NCI-H146 treated with DMSO at 0.1 percent for 48 hours (cell line): ENCODE data around the gene HYAL2.
"Not testable (repeated sequence)": the region's sequence is repeated elsewhere in the genome, so short reads cannot be mapped to it uniquely, and the experiment has no call there.

Source experiments
- DNase-seq: peaks from one replicate; lab custom pipeline; 2025; ENCODE audit not compliant: unreplicated experiment; lab: John Stamatoyannopoulos, UW

HYAL2 gene

DNA sequence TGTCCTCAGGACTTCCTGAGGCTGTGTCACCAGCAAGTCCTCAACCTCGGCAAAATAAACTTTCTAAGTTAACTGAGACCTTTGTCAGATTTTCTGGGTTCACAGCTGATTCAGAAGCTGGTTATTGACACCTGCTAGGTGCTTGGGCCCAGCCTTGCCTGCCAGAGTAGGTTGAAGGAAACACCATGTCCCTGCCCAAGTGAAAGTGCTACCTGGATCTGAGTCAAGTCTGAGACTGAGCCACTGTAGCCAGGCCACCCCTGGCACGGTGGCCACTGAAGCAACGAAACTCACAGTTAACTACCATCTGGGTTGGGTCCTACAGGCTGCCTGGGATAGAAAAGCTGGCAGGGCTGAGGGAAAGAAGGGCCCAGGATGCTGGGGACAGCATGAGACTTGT, 8.2 kb downstream of the HYAL2 start:
- DNase-seq: no peak

DNA sequence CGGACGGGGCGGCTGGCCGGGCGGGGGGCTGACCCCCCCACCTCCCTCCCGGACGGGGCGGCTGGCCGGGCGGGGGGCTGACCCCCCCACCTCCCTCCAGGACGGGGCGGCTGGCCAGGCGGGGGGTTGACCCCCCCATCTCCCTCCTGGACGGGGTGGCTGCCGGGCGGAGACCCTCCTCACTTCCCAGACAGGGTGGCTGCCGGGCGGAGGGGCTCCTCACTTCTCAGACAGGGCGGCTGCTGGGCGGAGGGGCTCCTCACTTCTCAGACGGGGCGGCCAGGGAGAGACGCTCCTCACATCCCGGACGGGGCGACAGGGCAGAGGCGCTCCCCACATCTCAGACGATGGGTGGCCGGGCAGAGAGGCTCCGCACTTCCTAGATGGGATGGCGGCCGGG, 10.5 kb downstream of the HYAL2 start:
- not testable (repeated sequence) for DNase-seq

DNA sequence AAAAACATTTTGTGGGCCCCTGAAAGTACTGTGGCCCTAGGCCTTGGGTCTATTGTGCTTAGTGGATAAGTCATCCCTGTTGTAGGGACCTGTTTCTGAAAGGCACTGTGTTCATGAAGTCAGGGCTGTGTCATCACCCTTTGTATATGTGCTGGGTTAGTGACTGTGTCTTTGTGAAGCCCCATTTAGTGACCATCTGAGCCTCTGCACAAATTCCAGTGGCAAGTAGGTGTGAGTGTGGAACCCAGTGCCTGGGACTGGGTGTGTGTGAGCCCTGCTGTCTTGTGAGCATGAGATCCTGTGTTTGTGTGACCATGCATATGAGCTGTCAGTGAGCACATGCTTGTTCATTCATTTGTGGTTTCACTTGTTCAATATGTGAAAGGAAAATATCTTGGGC, 17.9 kb downstream of the HYAL2 start:
- DNase-seq: no peak

GRCh38 chr3:50303013-50303815, 19.3 kb downstream of the HYAL2 start, which contains the start of gene HYAL1:
Gene HYAL1 (minus strand): TSS chr3:50303574. CDS start chr3:50302956, 618 bp downstream.
- no peak for DNase-seq

- DNase-seq: no peak
Measured at GRCh38 chr3:50302095-50303012, 20.2 kb downstream of the HYAL2 start.

- no peak for DNase-seq
Measured at GRCh38 chr3:50300681-50301254, 21.8 kb downstream of the HYAL2 start.

DNA sequence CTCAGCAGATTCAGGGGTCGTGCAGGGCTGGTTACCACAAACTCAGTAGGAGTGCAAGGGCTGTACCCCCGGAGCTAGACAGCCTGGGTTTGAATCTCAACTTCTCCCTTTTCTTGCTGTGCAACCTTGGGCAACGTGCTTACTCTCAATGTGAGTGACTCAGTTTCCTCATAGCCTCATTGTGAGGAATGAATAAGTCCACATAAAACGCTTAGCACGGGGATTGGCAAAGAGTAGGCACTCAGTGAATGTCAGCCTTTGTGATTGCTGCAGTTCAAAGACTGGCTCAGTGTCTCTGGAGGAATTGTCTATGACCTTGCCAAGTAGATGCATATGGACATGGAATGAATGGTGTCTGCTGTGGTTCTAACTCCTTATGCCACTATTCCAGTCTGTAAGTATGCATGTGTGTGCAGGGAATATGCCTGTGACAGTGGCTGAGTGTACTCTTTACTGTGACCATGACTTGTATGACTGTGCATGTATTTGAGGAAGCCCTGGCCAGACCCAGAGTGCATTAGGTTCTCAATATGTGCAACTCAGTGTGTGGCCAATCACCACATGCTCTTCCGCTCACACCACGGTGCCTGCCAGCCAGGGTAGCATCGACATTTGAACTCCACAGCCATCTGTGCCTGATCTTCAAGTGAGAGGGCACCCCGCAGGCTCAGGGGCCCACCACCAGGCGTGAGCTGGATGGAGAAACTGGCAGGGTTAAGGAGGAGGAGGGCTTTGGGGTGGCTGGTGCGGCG, 22.4 kb downstream of the HYAL2 start:
- no peak for DNase-seq

- no peak for DNase-seq
Measured at GRCh38 chr3:50299638-50299928, 23.0 kb downstream of the HYAL2 start.

- DNase-seq: peak; percentile 87
Measured at GRCh38 chr3:50298836-50299637, 23.5 kb downstream of the HYAL2 start, which contains the start of the genes HYAL3 and NAA80. Gene HYAL3 (minus strand): TSS chr3:50299405. CDS start chr3:50295602, 3,803 bp downstream. Gene NAA80 (minus strand): TSS chr3:50299405. CDS start chr3:50297463, 1,942 bp downstream.

DNA sequence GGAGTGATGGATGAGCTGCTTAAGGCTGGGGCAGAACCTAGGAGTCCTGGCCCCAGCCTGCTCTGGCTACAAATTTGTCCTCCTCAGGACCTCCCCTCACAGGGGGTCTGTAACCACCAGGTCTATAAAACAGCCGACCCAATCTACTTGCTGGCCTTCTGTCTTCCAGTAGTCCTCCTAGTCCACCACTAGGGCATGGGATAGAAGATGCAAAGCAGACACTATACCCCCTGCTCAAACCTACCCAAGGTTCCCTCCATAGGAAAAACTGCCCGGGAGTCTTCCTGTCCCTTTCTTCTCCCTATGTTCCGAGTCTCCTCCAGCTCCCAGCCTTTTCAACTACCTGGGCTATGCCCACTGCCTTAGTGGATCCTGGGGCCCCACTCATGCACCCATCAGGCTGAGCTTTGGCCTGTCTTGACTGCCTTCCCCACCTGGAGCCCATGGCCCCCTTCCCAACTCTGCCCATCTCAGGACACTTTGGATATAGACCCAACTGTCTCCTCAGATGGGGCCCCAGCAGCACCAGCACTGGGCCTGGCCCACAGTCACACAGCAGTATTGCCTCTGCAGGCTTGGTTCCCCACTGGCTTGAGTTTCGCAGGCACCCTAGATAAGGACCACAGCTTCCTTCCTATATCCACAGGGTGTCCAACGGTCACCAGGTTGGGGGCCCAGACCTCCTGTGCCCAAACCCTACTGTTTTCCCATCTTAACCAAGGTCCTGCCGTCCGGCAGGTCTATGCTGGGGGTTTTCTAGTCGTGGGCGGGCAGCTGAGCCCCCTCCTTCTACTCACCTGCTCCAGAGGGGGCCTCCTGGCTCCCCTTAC, 24.4 kb downstream of the HYAL2 start:
- DNase-seq: no peak

DNA sequence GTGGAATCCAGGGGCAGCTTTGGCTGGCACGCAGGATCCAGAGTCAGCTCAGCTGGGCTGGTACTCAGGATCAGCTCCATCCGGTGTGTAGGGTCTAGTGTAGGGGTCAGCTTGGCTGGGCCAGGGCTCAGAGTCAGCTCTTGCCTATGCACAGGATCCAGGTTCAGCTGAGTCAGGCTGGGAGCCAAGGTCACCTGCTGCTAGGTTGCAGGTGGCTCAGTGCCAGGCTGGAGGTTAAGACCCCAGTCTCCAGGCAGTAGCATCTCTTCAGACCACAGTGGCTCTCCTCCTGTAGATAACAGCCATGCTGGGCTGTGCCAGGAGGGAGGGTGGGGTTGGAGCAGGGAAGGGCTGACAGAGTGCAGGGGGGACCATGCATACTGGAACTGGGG, 25.2 kb downstream of the HYAL2 start:
- DNase-seq: no peak

DNA sequence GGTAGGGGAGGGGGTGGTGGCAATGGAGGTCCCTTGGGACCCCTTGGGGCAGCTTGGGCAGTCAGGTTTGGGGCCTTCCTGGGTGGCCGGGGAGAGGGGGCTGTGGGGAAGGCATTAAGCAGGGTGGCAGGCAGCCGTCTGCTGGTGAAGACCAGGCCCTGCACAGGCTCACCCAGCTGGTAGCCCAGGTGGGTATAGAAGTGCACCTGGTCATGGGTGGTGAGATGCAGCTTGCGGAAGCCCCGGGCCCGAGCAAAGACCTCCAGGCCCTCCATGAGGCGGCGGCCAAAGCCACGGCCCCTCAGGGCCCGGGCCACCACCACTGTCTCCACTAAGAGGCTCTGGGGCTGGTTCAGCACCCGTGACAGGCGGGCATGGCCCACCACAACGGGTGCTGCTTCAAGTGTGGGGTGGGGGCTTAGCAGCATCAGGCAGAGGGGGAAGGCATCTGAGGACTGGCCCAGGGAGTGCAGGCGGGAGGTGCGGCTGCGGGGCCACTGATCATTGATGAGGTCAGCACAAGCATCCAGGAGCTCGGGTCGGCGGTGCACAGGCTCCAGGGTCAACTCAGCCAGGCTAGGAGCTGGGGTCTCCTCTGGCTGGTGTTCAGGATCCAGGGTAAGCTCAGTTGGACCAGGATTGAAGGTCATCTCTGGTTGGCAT, 25.7 kb downstream of the HYAL2 start:
- no peak for DNase-seq

- DNase-seq: no peak
Measured at GRCh38 chr3:50295553-50296431, 26.8 kb downstream of the HYAL2 start.

- no peak for DNase-seq
Measured at GRCh38 chr3:50294492-50295403, 27.8 kb downstream of the HYAL2 start.

GRCh38 chr3:50294089-50294488, 28.5 kb downstream of the HYAL2 start:
- no peak for DNase-seq

DNA sequence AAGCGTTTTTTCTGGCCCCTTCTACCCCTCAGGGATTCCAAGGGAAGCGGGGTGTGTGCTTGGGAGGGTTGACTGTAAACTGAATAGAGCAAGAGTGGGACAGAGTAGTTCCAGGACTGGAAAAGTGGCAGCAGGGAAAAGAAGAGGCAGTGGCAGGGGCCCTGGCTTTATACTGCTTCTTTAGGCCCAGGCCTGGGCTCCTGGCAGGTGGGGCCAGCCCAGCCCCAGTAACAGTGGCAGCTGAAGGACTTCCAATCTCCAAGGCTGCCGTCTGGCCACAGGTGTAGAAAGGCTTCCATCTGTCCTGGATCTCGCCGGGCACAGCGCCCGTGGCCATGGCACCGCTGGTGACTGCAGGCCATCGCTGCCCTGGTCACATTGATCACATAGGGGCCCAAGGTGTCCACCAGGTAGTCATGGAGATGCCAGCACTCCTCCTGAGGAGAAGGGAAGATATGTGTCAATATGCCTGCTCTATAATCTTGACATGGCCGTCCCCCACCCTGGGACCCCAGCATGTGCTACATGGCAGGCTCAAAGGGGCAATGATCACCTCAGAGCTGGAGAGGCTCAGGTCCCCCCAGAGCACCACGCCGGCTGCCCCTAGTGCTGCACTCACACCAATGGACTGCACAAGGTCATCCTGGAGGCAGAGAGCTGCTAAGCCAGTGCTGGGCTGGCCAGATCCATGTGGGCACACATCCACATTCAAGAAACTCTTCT, 29.3 kb downstream of the HYAL2 start:
- no peak for DNase-seq
